GM18858 (cell line): ENCODE results near the gene CCS.
"Not testable (repeated sequence)": the region's sequence is repeated elsewhere in the genome, so short reads cannot be mapped to it uniquely, and the experiment has no call there.

ENCODE experiments used
- ATAC-seq: cut with Tn5 transposase; IDR thresholded peaks from one replicate; pipeline ENCODE4 v1.9.1; 2021; ENCODE audit not compliant: unreplicated experiment

Gene CCS

GRCh38 chr11:66625041-66625751 lies 32.2 kb downstream of the CCS start:
- no peak for ATAC-seq

- no peak for ATAC-seq
These were observed 32.8 kb downstream of the CCS start for GRCh38 chr11:66625752-66626149.

- ATAC-seq = no peak
These were observed 33.4 kb downstream of the CCS start for GRCh38 chr11:66626382-66626781.

GRCh38 chr11:66626926-66627325 lies 33.9 kb downstream of the CCS start:
- no peak for ATAC-seq

GRCh38 chr11:66628061-66628603 lies 35.1 kb downstream of the CCS start:
- no peak for ATAC-seq

GRCh38 chr11:66629356-66629755 lies 36.4 kb downstream of the CCS start:
- no peak for ATAC-seq

GRCh38 chr11:66631883-66632282 lies 38.9 kb downstream of the CCS start:
- ATAC-seq = no peak

- ATAC-seq = no peak
These were observed 40.0 kb downstream of the CCS start for GRCh38 chr11:66632952-66633351.

GRCh38 chr11:66636411-66636810 lies 43.4 kb downstream of the CCS start:
- ATAC-seq = no peak

GRCh38 chr11:66637557-66638176 lies 44.7 kb downstream of the CCS start:
- no peak for ATAC-seq

GRCh38 chr11:66638177-66639065 lies 45.4 kb downstream of the CCS start, which contains the start of gene RBM4:
Gene RBM4, plus strand, starts transcription at chr11:66638703. Its CDS starts 1,009 bp downstream, at chr11:66639712.
- ATAC-seq = peak; percentile 89

GRCh38 chr11:66639066-66639813 lies 46.3 kb downstream of the CCS start:
- ATAC-seq = no peak

- ATAC-seq = not testable (repeated sequence)
These were observed 46.9 kb downstream of the CCS start for GRCh38 chr11:66639814-66640340.

GRCh38 chr11:66641834-66642233 lies 48.8 kb downstream of the CCS start:
- ATAC-seq = no peak

GRCh38 chr11:66643745-66644437 lies 50.9 kb downstream of the CCS start:
- no peak for ATAC-seq

- no peak for ATAC-seq
These were observed 53.8 kb downstream of the CCS start for GRCh38 chr11:66646828-66647227.

- no peak for ATAC-seq
These were observed 56.9 kb downstream of the CCS start for GRCh38 chr11:66649903-66650302.

- ATAC-seq = no peak
These were observed 58.0 kb downstream of the CCS start for GRCh38 chr11:66651016-66651415.

- no peak for ATAC-seq
These were observed 59.7 kb downstream of the CCS start for GRCh38 chr11:66652651-66653050.

GRCh38 chr11:66653123-66653522 lies 60.1 kb downstream of the CCS start:
- ATAC-seq = no peak
